ENCODE data around the gene NOTCH4.
"Not testable (repeated sequence)": the region's sequence is repeated elsewhere in the genome, so short reads cannot be mapped to it uniquely, and the experiment has no call there.

NOTCH4 gene

GRCh38 chr6:32187009-32187709 is 36.7 kb downstream of the NOTCH4 start:
- no peak for DNase-seq (ENCODE audit: low spot score)
- no peak for TF ChIP-seq CTCF (IDR thresholded peaks at IDR 0.05; ENCODE audit: extremely low read depth, missing control alignments)

GRCh38 chr6:32186151-32186840 is 37.6 kb downstream of the NOTCH4 start:
- not testable (repeated sequence) for DNase-seq (ENCODE audit: low spot score)

GRCh38 chr6:32185681-32186131 is 38.2 kb downstream of the NOTCH4 start:
- not testable (repeated sequence) for DNase-seq (ENCODE audit: low spot score)

- TF ChIP-seq CTCF (IDR thresholded peaks at IDR 0.05; ENCODE audit: extremely low read depth, missing control alignments) = no peak
- DNase-seq (ENCODE audit: low spot score) = no peak
Measured at GRCh38 chr6:32184084-32184640, 39.7 kb downstream of the NOTCH4 start, which contains the start of gene AGER. Gene AGER (minus strand): TSS chr6:32184253. CDS start chr6:32184222, 31 bp downstream.

GRCh38 chr6:32183483-32184083 is 40.3 kb downstream of the NOTCH4 start:
- TF ChIP-seq CTCF (IDR thresholded peaks at IDR 0.05; ENCODE audit: extremely low read depth, missing control alignments) = no peak
- DNase-seq (ENCODE audit: low spot score) = no peak

GRCh38 chr6:32183030-32183429 is 40.8 kb downstream of the NOTCH4 start:
- no peak for TF ChIP-seq CTCF (IDR thresholded peaks at IDR 0.05; ENCODE audit: extremely low read depth, missing control alignments)
- no peak for DNase-seq (ENCODE audit: low spot score)

- DNase-seq (ENCODE audit: low spot score) = no peak
- no peak for TF ChIP-seq CTCF (IDR thresholded peaks at IDR 0.05; ENCODE audit: extremely low read depth, missing control alignments)
Measured at GRCh38 chr6:32182555-32182981, 41.3 kb downstream of the NOTCH4 start.

GRCh38 chr6:32181915-32182529 is 41.8 kb downstream of the NOTCH4 start:
- DNase-seq (ENCODE audit: low spot score) = no peak
- no peak for TF ChIP-seq CTCF (IDR thresholded peaks at IDR 0.05; ENCODE audit: extremely low read depth, missing control alignments)
